Chondrocyte (in vitro differentiated cells): ENCODE results near the gene HPF1. TPM values are rescaled to one million over a fixed set of nuclear protein-coding genes. Genes with fewer than 3 reads are reported as not detected.
"Not testable (repeated sequence)": the region's sequence is repeated elsewhere in the genome, so short reads cannot be mapped to it uniquely, and the experiment has no call there.

Source experiments
- DNase-seq: peaks from one replicate; pipeline ENCODE4 v3.0.0; 2021; ENCODE audit warnings: mixed read lengths, low spot score
- H3K27ac Mint-ChIP-seq: one replicate; pipeline ENCODE4 v1.8.0; 2021; ENCODE audit warnings: mild to moderate bottlenecking, moderate library complexity, mixed read lengths; ENCODE audit not compliant: unreplicated experiment
- H3K27me3 Mint-ChIP-seq: 2 replicates; pipeline ENCODE4 v1.8.0; 2021; ENCODE audit warnings: low read depth, mixed read lengths
- H3K36me3 Mint-ChIP-seq: 2 replicates; pipeline ENCODE4 v1.8.0; 2021; ENCODE audit warnings: low read depth, mixed read lengths
- H3K4me1 Mint-ChIP-seq: 2 replicates; pipeline ENCODE4 v1.8.0; 2021; ENCODE audit warnings: low read depth, mild to moderate bottlenecking, mixed read lengths
- H3K4me3 Mint-ChIP-seq: one replicate; pipeline ENCODE4 v1.8.0; 2021; ENCODE audit warnings: mild to moderate bottlenecking, moderate library complexity, mixed read lengths; ENCODE audit not compliant: unreplicated experiment
- H3K9me3 Mint-ChIP-seq: 2 replicates; pipeline ENCODE4 v1.8.0; 2021; ENCODE audit warnings: low read depth, mixed read lengths
- long read RNA-seq: library from polyadenylated mRNA; stranded (forward); transcript quantifications from one replicate; pipeline ENCODE4 v2.0.0, GENCODE V29; 2021
- total RNA-seq: library from RNA; stranded (reverse); gene quantifications from 3 replicates; pipeline ENCODE4 v1.2.1, GENCODE V29; 2021
- TF ChIP-seq, protein P1 (sequence below): fragments of 200-600 bp; sonication (generic); IDR thresholded peaks from 2 replicates; pipeline ENCODE4 v1.5.0; 2021; ENCODE audit warnings: antibody characterized with exemption, mild to moderate bottlenecking, moderate library complexity

The HPF1 gene
- total RNA-seq: 18.5 to 24.9 TPM (median 20.2 TPM) in 3 replicates
- long read RNA-seq, transcript HPF1-201 (8 exons, 1,230 nt): major isoform, 40 of 51 reads
- long read RNA-seq, partial matches to known transcripts: 6 of 51 reads
- long read RNA-seq, other reads (novel, unspliced or antisense): 4 of 51 reads

DNA sequence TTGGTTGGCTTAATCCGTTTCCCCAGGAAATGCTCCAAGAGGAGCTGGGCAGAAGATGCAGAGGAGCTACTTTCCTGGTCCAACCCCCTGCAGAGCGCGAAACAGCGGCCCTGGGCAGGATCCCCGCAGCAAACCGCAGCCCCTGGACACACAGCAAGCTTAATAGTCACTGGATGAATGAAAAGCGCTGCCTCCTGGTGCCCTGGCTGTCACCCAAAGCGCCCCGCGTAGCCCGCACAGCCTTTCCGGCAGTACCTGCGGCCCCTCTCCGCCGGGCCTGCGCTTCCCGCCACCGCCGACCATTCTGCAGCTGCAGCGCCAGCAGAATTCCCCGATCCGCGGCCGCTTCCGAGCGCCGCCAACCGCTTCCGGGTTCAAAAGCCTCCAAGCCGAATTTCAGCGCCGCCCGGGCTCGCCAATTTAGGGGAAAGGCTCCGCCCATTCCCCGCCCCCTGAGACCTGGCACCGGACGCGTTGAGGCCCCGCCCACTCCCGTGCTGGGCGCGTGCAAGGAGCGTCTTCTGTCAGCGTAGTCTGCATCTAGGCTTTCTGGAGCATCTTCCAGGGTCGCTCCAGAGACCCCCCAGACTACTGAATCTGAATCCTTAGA is at the start of gene HPF1:
Gene HPF1 (minus strand): TSS at position 370 of the 610 bp plus-strand sequence. CDS start 67 bp downstream, at position 303.
- H3K36me3 Mint-ChIP-seq: no peaks in the 10 kb centered on the region

DNA sequence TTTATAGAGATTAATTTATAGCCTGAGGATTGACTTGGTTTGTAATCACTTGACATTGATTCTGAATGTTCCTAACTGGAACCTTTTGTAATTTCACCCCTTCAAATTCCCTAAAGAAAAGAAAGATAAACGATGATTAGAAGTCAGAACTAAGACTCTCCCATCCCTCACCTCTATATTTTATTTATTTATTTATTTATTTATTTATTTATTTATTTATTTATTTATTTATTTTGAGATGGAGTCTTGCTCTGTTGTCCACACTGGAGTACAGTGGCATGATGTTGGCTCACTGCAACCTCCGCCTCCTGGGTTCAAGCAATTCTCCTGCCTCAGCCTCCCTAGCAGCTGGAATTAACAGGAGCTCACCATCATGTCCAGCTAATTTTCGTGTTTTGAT is 49.0 kb upstream of the HPF1 start:
- not testable (repeated sequence) for H3K36me3 Mint-ChIP-seq, H3K4me3 Mint-ChIP-seq, H3K27ac Mint-ChIP-seq, H3K4me1 Mint-ChIP-seq, H3K9me3 Mint-ChIP-seq, DNase-seq
- peaks cover 19% of the 10 kb centered on the region for H3K27me3 Mint-ChIP-seq

More for the DNA sequence above, at the start of gene HPF1:
- DNase-seq: peak; percentile 93
- peak within 1 kb of the TSS; percentile 81 for H3K4me3 Mint-ChIP-seq
- TF ChIP-seq, protein P1, sequence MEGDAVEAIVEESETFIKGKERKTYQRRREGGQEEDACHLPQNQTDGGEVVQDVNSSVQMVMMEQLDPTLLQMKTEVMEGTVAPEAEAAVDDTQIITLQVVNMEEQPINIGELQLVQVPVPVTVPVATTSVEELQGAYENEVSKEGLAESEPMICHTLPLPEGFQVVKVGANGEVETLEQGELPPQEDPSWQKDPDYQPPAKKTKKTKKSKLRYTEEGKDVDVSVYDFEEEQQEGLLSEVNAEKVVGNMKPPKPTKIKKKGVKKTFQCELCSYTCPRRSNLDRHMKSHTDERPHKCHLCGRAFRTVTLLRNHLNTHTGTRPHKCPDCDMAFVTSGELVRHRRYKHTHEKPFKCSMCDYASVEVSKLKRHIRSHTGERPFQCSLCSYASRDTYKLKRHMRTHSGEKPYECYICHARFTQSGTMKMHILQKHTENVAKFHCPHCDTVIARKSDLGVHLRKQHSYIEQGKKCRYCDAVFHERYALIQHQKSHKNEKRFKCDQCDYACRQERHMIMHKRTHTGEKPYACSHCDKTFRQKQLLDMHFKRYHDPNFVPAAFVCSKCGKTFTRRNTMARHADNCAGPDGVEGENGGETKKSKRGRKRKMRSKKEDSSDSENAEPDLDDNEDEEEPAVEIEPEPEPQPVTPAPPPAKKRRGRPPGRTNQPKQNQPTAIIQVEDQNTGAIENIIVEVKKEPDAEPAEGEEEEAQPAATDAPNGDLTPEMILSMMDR: no peak
- H3K4me1 Mint-ChIP-seq: peaks cover 21% of the 10 kb centered on the region
- no peaks in the 10 kb centered on the region for H3K9me3 Mint-ChIP-seq
- H3K27me3 Mint-ChIP-seq: peaks cover under 1% of the 10 kb centered on the region
- H3K27ac Mint-ChIP-seq: peak within 1 kb of the TSS; percentile 3

DNA sequence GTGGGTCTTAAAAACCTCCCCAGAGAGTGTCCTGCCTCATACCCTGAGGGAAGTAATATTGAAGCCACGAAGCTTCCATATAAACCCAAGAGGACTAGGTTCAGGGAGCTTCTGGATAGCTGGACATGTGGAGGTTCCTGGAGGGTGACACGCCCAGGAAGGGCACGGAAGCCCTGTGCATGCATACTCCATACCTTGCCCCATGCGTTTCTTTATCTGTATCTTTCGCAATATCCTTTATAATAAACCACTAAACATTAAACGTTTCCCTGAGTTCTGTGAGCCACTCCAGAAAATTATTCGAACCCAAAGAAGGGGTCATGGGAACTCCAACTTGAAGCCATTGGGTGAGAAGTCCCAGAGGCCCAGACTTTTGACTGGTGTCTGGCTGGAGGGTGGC is 45.7 kb upstream of the HPF1 start:
- peaks cover 12% of the 10 kb centered on the region for H3K27me3 Mint-ChIP-seq
- TF ChIP-seq, protein P1: no peak
- no peaks in the 10 kb centered on the region for H3K9me3 Mint-ChIP-seq

GRCh38 chr4:169802873-169803272 is 45.1 kb upstream of the HPF1 start:
- H3K27ac Mint-ChIP-seq: no peak overlapping the region
- DNase-seq: no peak
- H3K9me3 Mint-ChIP-seq: no peaks in the 10 kb centered on the region
- peaks cover 12% of the 10 kb centered on the region for H3K27me3 Mint-ChIP-seq
- no peaks in the 10 kb centered on the region for H3K36me3 Mint-ChIP-seq
- no peaks in the 10 kb centered on the region for H3K4me1 Mint-ChIP-seq
- TF ChIP-seq, protein P1: no peak
- no peak overlapping the region for H3K4me3 Mint-ChIP-seq

More for the DNA sequence above, 45.7 kb upstream of the HPF1 start:
- Mint-ChIP-seq H3K36me3 (no peaks in the 10 kb centered on the region), H3K4me1 (no peaks in the 10 kb centered on the region), H3K27ac (no peak overlapping the region), H3K4me3 (no peak overlapping the region)
- no peak for DNase-seq

DNA sequence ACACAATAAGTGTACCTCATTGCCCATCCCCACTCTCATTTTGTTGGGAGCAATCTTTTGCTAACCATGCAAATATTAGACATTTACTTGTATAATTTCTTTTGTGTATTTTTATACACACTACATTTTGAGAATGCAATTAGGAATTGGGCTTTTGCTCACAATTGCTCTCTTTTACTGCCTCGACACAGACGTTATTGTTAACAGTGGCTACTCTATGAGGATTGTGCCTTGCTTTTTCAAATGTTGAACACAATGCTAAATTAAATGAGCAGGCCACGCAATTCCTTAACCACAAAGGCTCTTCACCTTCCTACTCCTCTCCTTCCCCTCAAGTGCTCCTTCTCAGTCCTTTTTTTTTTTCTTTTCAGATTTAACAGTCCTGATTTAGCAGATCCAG is 42.8 kb upstream of the HPF1 start:
- no peaks in the 10 kb centered on the region for H3K9me3 Mint-ChIP-seq
- no peak for DNase-seq
- H3K4me3 Mint-ChIP-seq: no peak overlapping the region
- H3K4me1 Mint-ChIP-seq: no peaks in the 10 kb centered on the region
- H3K27me3 Mint-ChIP-seq: peaks cover 11% of the 10 kb centered on the region
- H3K36me3 Mint-ChIP-seq: no peaks in the 10 kb centered on the region
- TF ChIP-seq, protein P1: no peak
- H3K27ac Mint-ChIP-seq: no peak overlapping the region

DNA sequence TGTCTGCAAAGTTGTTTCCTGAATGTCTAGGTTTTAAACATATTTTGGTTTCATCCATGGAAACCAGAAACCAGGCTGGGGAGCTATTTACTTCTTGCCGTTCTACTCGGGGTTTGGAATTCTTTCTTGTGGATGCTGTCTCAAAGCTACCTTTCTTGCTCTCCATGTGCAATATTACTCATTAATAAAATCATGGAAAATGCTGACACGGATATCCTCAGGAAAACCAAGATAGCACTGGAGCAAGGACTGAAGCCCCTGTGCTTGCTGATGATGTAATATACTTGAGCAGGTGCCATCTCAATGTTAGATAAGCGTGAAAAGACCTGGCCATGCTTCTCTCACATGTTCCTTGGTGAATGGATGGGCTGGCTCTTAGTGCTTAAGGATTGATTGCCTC is 41.5 kb upstream of the HPF1 start:
- TF ChIP-seq, protein P1: no peak
- Mint-ChIP-seq H3K27me3 (peaks cover 13% of the 10 kb centered on the region), H3K36me3 (no peaks in the 10 kb centered on the region), H3K4me1 (no peaks in the 10 kb centered on the region), H3K9me3 (no peaks in the 10 kb centered on the region), H3K27ac (no peak overlapping the region), H3K4me3 (no peak overlapping the region)
- no peak for DNase-seq
